ENCODE measurements around the gene REPIN1. TPM values are rescaled to one million over a fixed set of nuclear protein-coding genes. Genes with fewer than 3 reads are reported as not detected.

Gene REPIN1
- polyA plus RNA-seq, 1 donor, result 135 TPM

DNA sequence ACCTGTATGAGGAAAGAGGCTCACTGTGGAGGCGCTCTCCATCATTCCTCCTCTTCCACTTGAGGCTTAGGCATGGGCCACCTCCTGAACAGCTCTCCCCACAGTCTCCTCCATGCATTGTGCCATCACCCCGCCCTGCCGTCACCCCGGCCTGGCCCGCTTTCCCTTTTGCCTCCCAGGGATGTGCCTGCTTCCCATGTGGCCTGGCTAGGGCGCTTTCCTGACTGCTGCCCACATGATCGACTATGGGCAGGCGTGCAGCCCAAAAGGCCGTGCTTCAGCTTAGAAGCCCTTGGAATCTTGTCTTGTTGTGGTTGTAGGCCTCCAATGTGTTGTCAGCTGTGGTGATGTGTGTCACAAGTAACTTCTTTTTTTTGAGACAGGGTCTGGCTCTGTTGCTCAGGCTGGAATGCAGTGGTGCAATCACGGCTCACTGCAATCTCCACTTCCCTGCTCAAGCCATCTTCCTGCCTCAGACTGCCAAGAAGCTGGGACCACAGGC, 43.5 kb upstream of the REPIN1 start:
- H3K27me3 ChIP-seq (ENCODE audit: control insufficient read depth, insufficient read depth, low read length), result no peaks in the 10 kb centered on the region
- H3K27ac ChIP-seq (ENCODE audit: low read length), result peak overlapping the region; percentile 18
- WGBS (ENCODE audit: insufficient coverage, low lambda C conversion rate), result no CpG with 5 or more reads among the region's 10 CpGs
- no peaks in the 10 kb centered on the region for H3K9me3 ChIP-seq (ENCODE audit: control insufficient read depth, low read depth, low read length)
- DNase-seq, result no peak
- peaks cover 45% of the 10 kb centered on the region for H3K36me3 ChIP-seq (ENCODE audit: control insufficient read depth, insufficient read depth, low read length)
- H3K4me3 ChIP-seq (ENCODE audit: low read length), result no peak overlapping the region
- peaks cover 22% of the 10 kb centered on the region for H3K4me1 ChIP-seq (ENCODE audit: control insufficient read depth, insufficient read depth, low read length)

DNA sequence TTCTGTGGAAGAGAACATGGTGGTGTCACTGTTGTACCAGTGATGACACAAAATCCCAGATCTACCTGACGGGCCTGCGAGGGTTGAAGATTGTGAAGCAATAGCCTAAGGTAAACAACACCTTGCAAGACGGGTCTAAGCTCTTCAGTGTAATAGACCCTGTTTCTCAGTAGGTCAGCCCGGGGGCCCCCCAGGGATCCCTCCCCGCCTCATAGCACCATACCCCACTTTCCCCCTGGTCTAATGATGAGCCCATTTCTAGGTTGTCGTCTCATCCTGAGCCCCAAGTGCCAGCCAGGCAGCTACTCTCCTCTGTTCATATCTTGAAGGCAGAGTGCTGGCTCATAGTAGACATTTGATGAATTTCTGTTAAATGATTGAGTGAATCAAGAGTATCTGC, 42.7 kb upstream of the REPIN1 start:
- H3K36me3 ChIP-seq (ENCODE audit: control insufficient read depth, insufficient read depth, low read length), result peaks cover 52% of the 10 kb centered on the region
- H3K4me3 ChIP-seq (ENCODE audit: low read length), result no peak overlapping the region
- DNase-seq, result no peak
- WGBS (ENCODE audit: insufficient coverage, low lambda C conversion rate), result no CpG with 5 or more reads among the region's 6 CpGs
- H3K9me3 ChIP-seq (ENCODE audit: control insufficient read depth, low read depth, low read length), result no peaks in the 10 kb centered on the region
- no peak overlapping the region for H3K27ac ChIP-seq (ENCODE audit: low read length)
- H3K27me3 ChIP-seq (ENCODE audit: control insufficient read depth, insufficient read depth, low read length), result no peaks in the 10 kb centered on the region
- H3K4me1 ChIP-seq (ENCODE audit: control insufficient read depth, insufficient read depth, low read length), result peaks cover 20% of the 10 kb centered on the region

DNA sequence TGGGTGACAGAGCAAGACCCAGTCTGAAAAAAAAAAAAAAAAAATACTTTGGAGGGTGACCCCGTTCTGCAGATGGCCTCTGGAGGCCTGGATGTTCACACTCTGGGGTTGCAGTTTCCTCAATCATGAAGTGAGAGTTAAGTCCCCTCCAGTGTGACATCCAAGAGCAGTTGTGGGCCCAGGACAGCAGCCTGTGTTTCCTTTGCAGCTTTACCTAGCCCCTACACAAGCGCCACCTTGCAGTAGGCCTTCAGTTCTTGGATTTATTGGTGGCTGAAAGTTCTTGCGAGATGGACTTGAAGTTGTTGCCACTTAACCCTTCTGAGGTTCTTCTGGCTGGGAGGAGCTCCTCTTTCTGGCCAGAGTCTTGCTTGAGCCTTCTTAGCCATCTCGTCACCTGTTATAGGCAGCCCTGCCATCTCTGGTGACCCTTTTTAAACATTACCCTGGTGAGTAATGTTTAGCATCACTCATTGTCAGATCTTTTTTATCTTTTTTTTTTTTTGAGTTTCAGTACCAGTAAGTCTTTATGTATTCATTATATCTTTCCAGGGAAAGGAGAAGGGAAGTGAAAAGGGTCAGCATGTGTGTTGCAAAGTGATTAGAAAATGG, 41.9 kb upstream of the REPIN1 start:
- H3K4me1 ChIP-seq (ENCODE audit: control insufficient read depth, insufficient read depth, low read length), result peaks cover 16% of the 10 kb centered on the region
- H3K27me3 ChIP-seq (ENCODE audit: control insufficient read depth, insufficient read depth, low read length), result no peaks in the 10 kb centered on the region
- H3K4me3 ChIP-seq (ENCODE audit: low read length), result no peak overlapping the region
- no peaks in the 10 kb centered on the region for H3K9me3 ChIP-seq (ENCODE audit: control insufficient read depth, low read depth, low read length)
- H3K27ac ChIP-seq (ENCODE audit: low read length), result no peak overlapping the region
- H3K36me3 ChIP-seq (ENCODE audit: control insufficient read depth, insufficient read depth, low read length), result peaks cover 60% of the 10 kb centered on the region
- WGBS (ENCODE audit: insufficient coverage, low lambda C conversion rate), result no CpG with 5 or more reads among the region's 4 CpGs
- no peak for DNase-seq

DNA sequence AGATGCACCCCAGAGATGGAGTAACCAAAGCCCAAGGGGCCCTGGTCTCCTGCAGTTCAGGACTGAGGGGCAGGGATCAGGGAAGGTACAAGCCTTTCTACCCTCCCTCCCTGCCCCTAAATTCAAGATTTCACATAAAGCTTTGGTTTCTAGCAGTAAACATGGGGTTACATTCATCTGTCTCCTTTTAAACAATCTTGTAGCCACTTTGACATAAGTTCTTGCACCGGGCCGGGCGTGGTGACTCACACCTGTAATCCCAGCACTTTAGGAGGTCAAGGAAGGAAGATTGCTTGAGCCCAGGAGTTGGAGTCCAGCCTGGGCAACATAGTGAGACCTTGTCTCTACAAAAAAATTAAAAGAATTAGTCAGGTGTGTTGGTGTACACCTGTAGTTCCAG, 41.3 kb upstream of the REPIN1 start:
- Histone ChIP-seq H3K9me3 (ENCODE audit: control insufficient read depth, low read depth, low read length) (no peaks in the 10 kb centered on the region), H3K4me1 (ENCODE audit: control insufficient read depth, insufficient read depth, low read length) (peaks cover 10% of the 10 kb centered on the region), H3K36me3 (ENCODE audit: control insufficient read depth, insufficient read depth, low read length) (peaks cover 64% of the 10 kb centered on the region), H3K4me3 (ENCODE audit: low read length) (no peak overlapping the region), H3K27ac (ENCODE audit: low read length) (no peak overlapping the region), H3K27me3 (ENCODE audit: control insufficient read depth, insufficient read depth, low read length) (no peaks in the 10 kb centered on the region)
- DNase-seq, result no peak
- WGBS (ENCODE audit: insufficient coverage, low lambda C conversion rate), result no CpG with 5 or more reads among the region's 3 CpGs

DNA sequence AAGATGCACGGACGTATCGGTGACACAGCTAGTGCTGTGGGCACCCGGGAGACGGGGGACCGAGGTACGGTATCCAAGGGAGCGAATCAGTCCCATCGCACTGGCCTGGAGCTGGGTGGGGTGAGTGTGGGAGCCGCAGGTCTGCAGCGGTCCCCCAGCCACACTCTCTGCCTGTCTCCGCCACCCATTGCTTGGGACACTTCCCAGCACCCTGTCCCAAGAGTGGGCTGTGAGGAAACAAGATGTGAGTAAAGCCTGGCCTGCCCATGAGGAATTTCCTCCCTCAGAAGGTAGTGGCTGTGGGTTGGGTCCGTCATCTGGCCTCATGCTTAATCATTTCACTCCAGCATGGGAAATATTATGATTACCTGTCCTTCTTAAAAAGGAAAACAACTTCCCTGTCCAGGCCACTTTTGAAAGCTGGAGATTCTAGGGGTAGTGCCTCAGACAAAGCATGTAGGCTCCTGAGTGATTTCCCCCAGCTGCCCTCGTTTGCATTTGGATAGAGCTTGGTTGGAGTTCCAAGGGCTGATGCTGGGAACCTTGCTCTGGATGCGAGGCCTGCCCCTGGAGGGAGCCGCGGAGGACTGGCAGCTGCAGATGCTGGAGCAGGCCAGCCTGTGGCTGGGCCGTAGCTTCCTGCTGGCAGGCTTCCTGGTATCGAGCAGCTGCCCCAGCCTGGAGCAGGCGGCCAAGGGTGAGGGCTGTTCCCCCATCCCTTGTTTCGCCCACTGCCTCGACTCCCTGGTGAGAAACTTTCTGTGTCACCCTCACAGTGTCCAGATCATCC, 39.1 kb upstream of the REPIN1 start:
- Histone ChIP-seq H3K9me3 (ENCODE audit: control insufficient read depth, low read depth, low read length) (no peaks in the 10 kb centered on the region), H3K27ac (ENCODE audit: low read length) (no peak overlapping the region), H3K36me3 (ENCODE audit: control insufficient read depth, insufficient read depth, low read length) (peaks cover 71% of the 10 kb centered on the region), H3K4me1 (ENCODE audit: control insufficient read depth, insufficient read depth, low read length) (peaks cover 6% of the 10 kb centered on the region), H3K27me3 (ENCODE audit: control insufficient read depth, insufficient read depth, low read length) (no peaks in the 10 kb centered on the region), H3K4me3 (ENCODE audit: low read length) (no peak overlapping the region)
- no peak for DNase-seq
- WGBS (ENCODE audit: insufficient coverage, low lambda C conversion rate), result no CpG with 5 or more reads among the region's 22 CpGs

DNA sequence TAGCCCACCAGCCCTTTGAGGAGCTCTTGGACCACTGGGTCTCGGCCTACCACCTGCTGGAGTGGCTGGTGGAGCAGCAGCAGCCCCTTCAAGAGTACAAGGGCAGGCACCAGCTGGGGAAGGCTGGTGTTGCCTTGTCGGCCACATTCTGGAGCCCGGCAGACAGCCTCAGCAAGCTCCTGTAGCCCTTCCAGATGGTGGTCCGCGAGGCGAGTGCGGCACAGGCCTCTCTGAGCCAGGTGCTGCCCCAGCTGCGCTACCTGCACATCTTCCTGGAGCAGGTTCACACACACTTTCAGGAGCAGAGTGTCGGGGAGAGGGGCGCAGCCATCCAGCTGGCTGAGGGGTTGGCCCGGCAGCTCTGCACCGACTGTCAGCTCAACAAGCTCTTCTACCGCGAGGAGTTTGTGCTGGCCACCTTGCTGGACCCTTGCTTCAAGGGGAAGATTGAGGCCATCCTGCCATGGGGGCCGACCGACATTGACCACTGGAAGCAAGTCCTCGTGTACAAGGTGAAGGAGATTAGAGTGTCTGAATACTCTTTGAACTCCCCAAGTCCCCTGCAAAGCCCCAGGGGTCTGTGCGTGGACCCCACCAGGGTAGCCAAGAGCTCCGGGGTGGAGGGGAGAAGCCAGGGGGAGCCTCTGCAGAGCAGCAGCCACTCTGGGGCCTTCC, 38.3 kb upstream of the REPIN1 start:
- Histone ChIP-seq H3K27ac (ENCODE audit: low read length) (no peak overlapping the region), H3K27me3 (ENCODE audit: control insufficient read depth, insufficient read depth, low read length) (no peaks in the 10 kb centered on the region), H3K4me3 (ENCODE audit: low read length) (no peak overlapping the region), H3K4me1 (ENCODE audit: control insufficient read depth, insufficient read depth, low read length) (no peaks in the 10 kb centered on the region), H3K9me3 (ENCODE audit: control insufficient read depth, low read depth, low read length) (no peaks in the 10 kb centered on the region), H3K36me3 (ENCODE audit: control insufficient read depth, insufficient read depth, low read length) (peaks cover 71% of the 10 kb centered on the region)
- WGBS (ENCODE audit: insufficient coverage, low lambda C conversion rate), result no CpG with 5 or more reads among the region's 19 CpGs
- no peak for DNase-seq

DNA sequence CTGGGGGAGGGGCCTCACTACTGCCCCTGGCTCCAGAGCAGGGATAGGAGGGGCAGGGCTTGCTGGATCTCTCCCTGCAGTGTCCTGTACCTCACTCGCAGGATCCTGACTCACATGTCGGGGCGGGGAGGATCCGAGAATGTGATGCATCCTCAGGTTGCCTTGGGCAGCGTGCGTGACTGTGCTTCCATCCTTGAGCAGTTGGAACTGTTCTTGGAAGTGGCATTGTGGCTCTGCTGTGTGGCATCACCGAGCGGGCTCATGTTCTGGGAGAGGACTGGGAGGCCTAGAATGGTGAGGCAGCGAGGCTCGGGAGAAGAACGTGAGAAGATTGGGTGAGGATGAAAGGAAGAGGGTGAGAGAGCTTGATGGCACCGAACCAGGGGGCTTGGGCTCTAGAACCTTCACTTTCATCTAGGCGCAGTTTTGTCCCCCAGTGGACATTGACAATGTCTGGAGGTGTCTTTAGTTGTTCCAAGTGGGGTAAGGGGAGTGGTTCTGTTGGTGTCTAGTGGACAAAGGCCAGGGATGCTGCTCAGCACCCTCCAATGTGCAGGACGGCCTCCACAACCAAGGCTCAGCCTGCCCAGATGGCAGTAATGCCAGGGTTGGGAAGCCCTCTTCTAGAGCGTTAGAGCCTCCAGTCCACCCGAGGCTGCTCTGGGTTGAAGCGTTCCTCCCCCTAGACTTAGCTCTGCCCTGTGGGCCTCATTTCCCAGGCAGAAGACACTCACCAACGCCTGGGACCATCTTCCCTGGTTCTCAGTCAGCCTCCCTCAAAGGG, 35.6 kb upstream of the REPIN1 start:
- Histone ChIP-seq H3K27ac (ENCODE audit: low read length) (no peak overlapping the region), H3K9me3 (ENCODE audit: control insufficient read depth, low read depth, low read length) (no peaks in the 10 kb centered on the region), H3K36me3 (ENCODE audit: control insufficient read depth, insufficient read depth, low read length) (peaks cover 69% of the 10 kb centered on the region), H3K4me1 (ENCODE audit: control insufficient read depth, insufficient read depth, low read length) (peaks cover 4% of the 10 kb centered on the region), H3K4me3 (ENCODE audit: low read length) (no peak overlapping the region), H3K27me3 (ENCODE audit: control insufficient read depth, insufficient read depth, low read length) (no peaks in the 10 kb centered on the region)
- no peak for DNase-seq
- 88% methylated on average over 3 of the region's 18 CpGs for WGBS (ENCODE audit: insufficient coverage, low lambda C conversion rate)

DNA sequence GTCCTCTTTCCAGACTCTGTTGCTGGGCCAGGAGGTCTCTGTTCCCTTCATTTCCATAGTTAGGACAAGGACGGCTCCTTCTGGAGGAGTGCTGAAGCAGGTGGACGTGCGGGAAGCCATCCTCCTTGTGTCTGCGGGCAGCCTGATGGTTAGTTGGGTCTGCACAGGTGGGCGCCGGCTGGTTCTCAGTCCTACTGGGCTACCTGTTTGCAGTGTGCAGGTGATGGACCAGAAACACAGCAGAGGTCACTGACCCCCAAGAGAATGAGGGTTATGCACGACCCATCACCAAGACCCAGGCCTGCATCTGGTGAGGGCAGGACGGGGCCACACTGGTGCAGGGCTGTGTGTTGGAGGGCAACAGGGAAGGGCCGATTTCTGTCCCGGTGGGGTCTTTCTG, 35.0 kb upstream of the REPIN1 start:
- H3K27me3 ChIP-seq (ENCODE audit: control insufficient read depth, insufficient read depth, low read length), result no peaks in the 10 kb centered on the region
- no CpG with 5 or more reads among the region's 10 CpGs for whole genome bisulfite sequencing (ENCODE audit: insufficient coverage, low lambda C conversion rate)
- no peak overlapping the region for H3K4me3 ChIP-seq (ENCODE audit: low read length)
- H3K9me3 ChIP-seq (ENCODE audit: control insufficient read depth, low read depth, low read length), result no peaks in the 10 kb centered on the region
- H3K27ac ChIP-seq (ENCODE audit: low read length), result no peak overlapping the region
- peaks cover 68% of the 10 kb centered on the region for H3K36me3 ChIP-seq (ENCODE audit: control insufficient read depth, insufficient read depth, low read length)
- DNase-seq, result no peak
- peaks cover 4% of the 10 kb centered on the region for H3K4me1 ChIP-seq (ENCODE audit: control insufficient read depth, insufficient read depth, low read length)

DNA sequence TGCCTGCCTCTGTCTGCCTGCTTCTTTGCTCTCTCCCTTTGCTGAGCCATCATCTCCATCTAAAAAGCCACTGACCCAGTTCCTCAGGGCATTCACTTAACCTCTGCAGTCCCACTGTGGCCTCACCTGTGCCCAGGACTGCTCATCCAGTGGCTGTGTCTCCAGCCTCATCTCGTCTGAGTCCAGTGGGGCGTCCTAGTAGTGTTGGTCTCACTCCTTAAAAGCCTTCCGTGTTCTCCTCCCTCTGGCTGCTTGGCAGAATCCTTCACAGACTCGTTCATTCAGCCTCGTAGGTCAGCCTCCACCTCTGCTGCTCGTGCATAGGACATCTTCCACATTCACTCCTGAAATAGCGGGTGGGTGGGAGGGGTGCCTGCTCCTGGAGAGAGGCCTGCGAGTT, 34.5 kb upstream of the REPIN1 start:
- DNase-seq, result no peak
- H3K36me3 ChIP-seq (ENCODE audit: control insufficient read depth, insufficient read depth, low read length), result peaks cover 64% of the 10 kb centered on the region
- no peak overlapping the region for H3K4me3 ChIP-seq (ENCODE audit: low read length)
- WGBS (ENCODE audit: insufficient coverage, low lambda C conversion rate), result no CpG with 5 or more reads among the region's 8 CpGs
- no peaks in the 10 kb centered on the region for H3K27me3 ChIP-seq (ENCODE audit: control insufficient read depth, insufficient read depth, low read length)
- H3K4me1 ChIP-seq (ENCODE audit: control insufficient read depth, insufficient read depth, low read length), result peaks cover 6% of the 10 kb centered on the region
- H3K27ac ChIP-seq (ENCODE audit: low read length), result no peak overlapping the region
- H3K9me3 ChIP-seq (ENCODE audit: control insufficient read depth, low read depth, low read length), result no peaks in the 10 kb centered on the region

Measured in large intestine (tissue), 3 donors.